LNCaP clone FGC (cell line): ENCODE measurements around the gene PAPOLA.

Experiments used
- DNase-seq: peaks from one replicate; pipeline ENCODE4 v3.0.0-alpha.2; 2011; ENCODE audit warnings: low read depth
- H3K4me3 ChIP-seq: 2 replicates; pipeline ENCODE4 v1.5.1; 2011; ENCODE audit warnings: mild to moderate bottlenecking, low read depth, low read length, control low read depth
- CTCF ChIP-seq: IDR thresholded peaks from 2 replicates; pipeline ENCODE4 v1.5.1; 2012; ENCODE audit warnings: mild to moderate bottlenecking; ENCODE audit not compliant: control insufficient read depth, insufficient read depth; ENCODE audit errors: extremely low read depth

Gene PAPOLA

GRCh38 chr14:96587823-96588385 lies 85.7 kb downstream of the PAPOLA start:
- no peak overlapping the region for H3K4me3 ChIP-seq
- DNase-seq = no peak
- no peak for TF ChIP-seq CTCF

GRCh38 chr14:96588410-96589257 lies 86.5 kb downstream of the PAPOLA start:
- no peak for TF ChIP-seq CTCF
- H3K4me3 ChIP-seq = no peak overlapping the region
- no peak for DNase-seq

- no peak overlapping the region for H3K4me3 ChIP-seq
- DNase-seq = no peak
- no peak for TF ChIP-seq CTCF
Observed at GRCh38 chr14:96589577-96589976, 87.4 kb downstream of the PAPOLA start.

GRCh38 chr14:96590190-96590864 lies 88.1 kb downstream of the PAPOLA start:
- H3K4me3 ChIP-seq = no peak overlapping the region
- no peak for TF ChIP-seq CTCF
- no peak for DNase-seq

- TF ChIP-seq CTCF = no peak
- no peak for DNase-seq
- H3K4me3 ChIP-seq = no peak overlapping the region
Observed at GRCh38 chr14:96592591-96593386, 90.6 kb downstream of the PAPOLA start.

- DNase-seq = no peak
- no peak overlapping the region for H3K4me3 ChIP-seq
- TF ChIP-seq CTCF = no peak
Observed at GRCh38 chr14:96594961-96595360, 92.8 kb downstream of the PAPOLA start.
